Esophagus squamous epithelium (tissue), 4 donors: ENCODE measurements around the gene WNT1. TPM values are rescaled to one million over a fixed set of nuclear protein-coding genes. Genes with fewer than 3 reads are reported as not detected.

ENCODE experiments used
- small RNA-seq, 4 donors: library from RNA; depleted of rRNA; stranded (forward); fragments of <200 nt; gene quantifications; one replicate each; pipeline ENCODE3, GENCODE V24; 2016
- total RNA-seq, 4 donors: library from RNA; depleted of rRNA; stranded (reverse); fragments of >200 nt; gene quantifications; one replicate each; pipeline ENCODE4 v1.1.0, GENCODE V29; 2016

WNT1 gene
- total RNA-seq, 4 donors from 2014 or later = 0.41 TPM; not detected in 3

Small RNAs within 50 kb of the gene (small RNA-seq; reads per million reads assigned to genes)
- 0 reads per million in 4 donors for gene RNU6-940P

Other genes with a start within 250 kb of the WNT1 start
- gene ADCY6, start 189.2 kb upstream of the WNT1 start, total RNA-seq = 10 to 100 TPM; 11.5 to 14.7 (median 13.9) TPM
- gene CACNB3, start 159.8 kb upstream of the WNT1 start, total RNA-seq = 10 to 100 TPM; 13.4 to 19.5 (median 14.0) TPM
- 10 to 100 TPM; 46.0 to 71.5 (median 56.7) TPM for gene DDX23, start 126.2 kb upstream of the WNT1 start, total RNA-seq
- 1 to 10 TPM in 2 of 4 donors, under 1 TPM in 2; 0.57 to 6.1 (median 0.95) TPM for gene RND1, start 112.5 kb upstream of the WNT1 start, total RNA-seq
- gene FKBP11, start 52.8 kb upstream of the WNT1 start, total RNA-seq = 10 to 100 TPM in 3 of 4 donors, 1 to 10 TPM in 1; 9.5 to 28.6 (median 11.8) TPM
- gene ARF3, start 20.8 kb upstream of the WNT1 start, total RNA-seq = 10 to 100 TPM; 52.2 to 76.2 (median 61.6) TPM
- gene WNT10B, start 6.6 kb upstream of the WNT1 start, total RNA-seq = 1 to 10 TPM in 1 of 4 donors, under 1 TPM in 3; 0.19 to 6.3 (median 0.61) TPM
- under 1 TPM; 0.19 to 0.40 (median 0.26) TPM for gene DDN, start 21.1 kb downstream of the WNT1 start, total RNA-seq
- gene PRKAG1, start 40.5 kb downstream of the WNT1 start, total RNA-seq = 10 to 100 TPM; 31.9 to 58.6 (median 47.8) TPM
- gene KMT2D, start 82.5 kb downstream of the WNT1 start, total RNA-seq = 10 to 100 TPM; 29.4 to 67.9 (median 47.9) TPM
- under 1 TPM in 2 of 4 donors, not detected in 2; 0.23 to 0.44 TPM for gene RHEBL1, start 91.7 kb downstream of the WNT1 start, total RNA-seq
- under 1 TPM in 3 of 4 donors, not detected in 1; 0.19 to 0.31 (median 0.21) TPM for gene DHH, start 116.5 kb downstream of the WNT1 start, total RNA-seq
- 10 to 100 TPM; 13.7 to 41.8 (median 27.8) TPM for gene LMBR1L, start 132.5 kb downstream of the WNT1 start, total RNA-seq
- gene TUBA1B, start 153.1 kb downstream of the WNT1 start, total RNA-seq = 100 to 1,000 TPM; 414 to 957 (median 699) TPM
- gene TUBA1A, start 210.8 kb downstream of the WNT1 start, total RNA-seq = 10 to 100 TPM; 14.5 to 91.0 (median 46.2) TPM